Endodermal cell (in vitro differentiated cells): ENCODE data around the gene NOP53. TPM values are rescaled to one million over a fixed set of nuclear protein-coding genes. Genes with fewer than 3 reads are reported as not detected.
A peak's percentile ranks its signal among the peaks of the same experiment; 100 is the strongest.

Experiments used
- DNase-seq: peaks from one replicate; pipeline ENCODE4 v3.0.0-alpha.2; 2017
- H3K27ac ChIP-seq: 2 replicates; pipeline ENCODE4 v1.5.1; 2013; ENCODE audit warnings: mild to moderate bottlenecking, low read depth, low read length, moderate library complexity
- H3K27me3 ChIP-seq: 2 replicates; pipeline ENCODE4 v1.6.1; 2013; ENCODE audit warnings: mild to moderate bottlenecking, low read length, moderate library complexity; ENCODE audit not compliant: insufficient read depth, control insufficient read depth, poor library complexity, severe bottlenecking
- H3K36me3 ChIP-seq: 2 replicates; pipeline ENCODE4 v1.7.0; 2013; ENCODE audit warnings: mild to moderate bottlenecking, low read length, moderate library complexity; ENCODE audit not compliant: control insufficient read depth, insufficient read depth
- H3K4me1 ChIP-seq: one replicate; pipeline ENCODE4 v1.7.0; 2013; ENCODE audit warnings: low read length; ENCODE audit not compliant: control insufficient read depth, insufficient read depth
- H3K4me3 ChIP-seq: 2 replicates; pipeline ENCODE4 v1.5.1; 2013; ENCODE audit warnings: mild to moderate bottlenecking, low read length, moderate library complexity
- H3K9ac ChIP-seq: 2 replicates; pipeline ENCODE4 v1.6.1; 2013; ENCODE audit warnings: mild to moderate bottlenecking, low read length, moderate library complexity; ENCODE audit not compliant: poor library complexity, severe bottlenecking; ENCODE audit errors: extremely low read depth
- H3K9me3 ChIP-seq: 2 replicates; pipeline ENCODE4 v1.6.1; 2013; ENCODE audit warnings: mild to moderate bottlenecking, low read length, moderate library complexity; ENCODE audit not compliant: control insufficient read depth
- H3K27ac Mint-ChIP-seq: 2 replicates; pipeline ENCODE4 v1.8.0; 2020; ENCODE audit warnings: mixed read lengths
- H3K27me3 Mint-ChIP-seq: 2 replicates; pipeline ENCODE4 v1.8.0; 2021; ENCODE audit warnings: mild to moderate bottlenecking, mixed read lengths; ENCODE audit not compliant: insufficient read depth
- H3K36me3 Mint-ChIP-seq: 2 replicates; pipeline ENCODE4 v1.8.0; 2020; ENCODE audit warnings: low read depth, mixed read lengths
- H3K4me1 Mint-ChIP-seq: 2 replicates; pipeline ENCODE4 v1.8.0; 2020; ENCODE audit warnings: mixed read lengths
- H3K4me3 Mint-ChIP-seq: 2 replicates; pipeline ENCODE4 v1.8.0; 2020; ENCODE audit warnings: mild to moderate bottlenecking, moderate library complexity, mixed read lengths
- H3K9me3 Mint-ChIP-seq: 2 replicates; pipeline ENCODE4 v1.8.0; 2020; ENCODE audit warnings: mild to moderate bottlenecking, mixed read lengths
- CTCF ChIP-seq: fragments of 200-600 bp; sonication (generic); conservative IDR thresholded peaks from 2 replicates; pipeline ENCODE4 v1.5.0; 2021; ENCODE audit warnings: antibody characterized with exemption, mild to moderate bottlenecking
- WGBS, 2 experiments: methylation state at CpG; one replicate each; pipeline versions ENCODE4 v1.1.5 to v1.1.7; 2013; ENCODE audit warnings: missing lambda C conversion rate in 2 of 2, mixed read lengths in 1 of 2; ENCODE audit not compliant: insufficient coverage in 1 of 2, insufficient read length in 1 of 2; 5-methylcytosine and 5-hydroxymethylcytosine counted together
- total RNA-seq, 2 donors: library from RNA; stranded (reverse); fragmentation: NEBNext Ultra II Directional in 1 of 2; extraction: Animal tissue kit (Norgen Biotek cat#: 25700) in 1 of 2; gene quantifications; 2 replicates in 1 of 2; 3 replicates in 1 of 2; pipeline ENCODE4 v1.2.1, GENCODE V29; 2021

NOP53 gene
- total RNA-seq, 2 donors from 2014 or later: 190 to 258 TPM

- peak; percentile 94 for TF ChIP-seq CTCF
- H3K9ac ChIP-seq: no peak overlapping the region
- no peaks in the 10 kb centered on the region for H3K4me1 ChIP-seq
- peak; percentile 95 for DNase-seq
- WGBS, 2 experiments: 32 to 41% methylated on average over 14 to 19 of the region's 19 CpGs
- Mint-ChIP-seq H3K4me3 (no peak overlapping the region), H3K36me3 (no peaks in the 10 kb centered on the region), H3K9me3 (no peaks in the 10 kb centered on the region), H3K27me3 (no peaks in the 10 kb centered on the region), H3K27ac (peak overlapping the region; percentile 45), H3K4me1 (peaks cover 7% of the 10 kb centered on the region)
- no peak overlapping the region for H3K4me3 ChIP-seq
- no peaks in the 10 kb centered on the region for H3K36me3 ChIP-seq
- no peaks in the 10 kb centered on the region for H3K9me3 ChIP-seq
- no peaks in the 10 kb centered on the region for H3K27me3 ChIP-seq
- no peak overlapping the region for H3K27ac ChIP-seq
Observed at GRCh38 chr19:47765523-47766358, 20.4 kb downstream of the NOP53 start.

- no peaks in the 10 kb centered on the region for H3K4me1 ChIP-seq
- peaks cover 7% of the 10 kb centered on the region for H3K4me1 Mint-ChIP-seq
- no peaks in the 10 kb centered on the region for H3K9me3 Mint-ChIP-seq
- H3K27me3 ChIP-seq: no peaks in the 10 kb centered on the region
- H3K9ac ChIP-seq: no peak overlapping the region
- no peak for TF ChIP-seq CTCF
- H3K4me3 ChIP-seq: no peak overlapping the region
- H3K27ac ChIP-seq: no peak overlapping the region
- no peak for DNase-seq
- WGBS, 2 experiments: 89 to 96% methylated on average over 4 to 7 of the region's 7 CpGs
- no peaks in the 10 kb centered on the region for H3K36me3 Mint-ChIP-seq
- H3K36me3 ChIP-seq: no peaks in the 10 kb centered on the region
- no peaks in the 10 kb centered on the region for H3K27me3 Mint-ChIP-seq
- H3K9me3 ChIP-seq: no peaks in the 10 kb centered on the region
- H3K27ac Mint-ChIP-seq: no peak overlapping the region
- H3K4me3 Mint-ChIP-seq: no peak overlapping the region
Observed at GRCh38 chr19:47766359-47766620, 20.9 kb downstream of the NOP53 start.

DNA sequence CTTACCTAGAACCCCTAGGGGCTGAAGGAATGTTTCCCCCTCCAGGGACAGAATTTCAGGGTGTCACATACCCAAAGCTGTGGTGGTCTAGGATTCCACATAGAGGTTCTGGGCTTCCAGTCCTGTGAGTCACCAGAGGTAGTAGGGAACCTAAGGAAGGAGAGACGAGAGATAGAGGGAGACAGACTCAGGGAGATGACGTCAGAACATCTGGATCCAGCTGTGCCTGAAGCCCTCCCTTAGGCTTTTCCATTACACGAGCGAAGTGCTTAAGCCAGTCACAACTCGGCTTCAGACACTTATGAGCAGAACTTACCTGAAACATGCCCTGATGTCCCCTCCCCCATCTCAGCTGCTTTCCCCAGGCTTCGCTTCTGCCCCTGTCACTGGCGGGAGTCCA, 21.3 kb downstream of the NOP53 start:
- Histone ChIP-seq H3K4me1 (no peaks in the 10 kb centered on the region), H3K27ac (no peak overlapping the region), H3K36me3 (no peaks in the 10 kb centered on the region), H3K4me3 (no peak overlapping the region), H3K27me3 (no peaks in the 10 kb centered on the region), H3K9me3 (no peaks in the 10 kb centered on the region), H3K9ac (no peak overlapping the region)
- H3K36me3 Mint-ChIP-seq: no peaks in the 10 kb centered on the region
- H3K9me3 Mint-ChIP-seq: no peaks in the 10 kb centered on the region
- H3K4me3 Mint-ChIP-seq: no peak overlapping the region
- WGBS, 2 experiments: 92 to 95% methylated on average over 7 of the region's 7 CpGs
- TF ChIP-seq CTCF: no peak
- H3K4me1 Mint-ChIP-seq: peaks cover 7% of the 10 kb centered on the region
- no peak for DNase-seq
- no peak overlapping the region for H3K27ac Mint-ChIP-seq
- H3K27me3 Mint-ChIP-seq: no peaks in the 10 kb centered on the region
